Lower lobe of right lung (tissue), 2 donors: ENCODE data around the gene PSME1. TPM values are rescaled to one million over a fixed set of nuclear protein-coding genes. Genes with fewer than 3 reads are reported as not detected.

ENCODE experiments used
- ATAC-seq, 2 donors: fragments of 200-7000 bp; cut with Tn5 transposase; one replicate each; pipeline ENCODE4 v1.9.1; 2020 to 2022; ENCODE audit warnings: mild to moderate bottlenecking in 2 of 2, moderate library complexity in 2 of 2
- DNase-seq: peaks from one replicate; pipeline ENCODE4 v3.0.0-alpha.2; 2020
- H3K27ac ChIP-seq: fragments of 200-600 bp; one replicate; pipeline ENCODE4 v1.8.0; 2022
- H3K27me3 ChIP-seq: fragments of 200-600 bp; one replicate; pipeline ENCODE4 v1.8.0; 2022; ENCODE audit warnings: low read depth
- H3K36me3 ChIP-seq: fragments of 200-600 bp; one replicate; pipeline ENCODE4 v1.8.0; 2022; ENCODE audit warnings: mild to moderate bottlenecking
- H3K4me1 ChIP-seq: fragments of 200-600 bp; one replicate; pipeline ENCODE4 v1.8.0; 2022
- H3K4me3 ChIP-seq: fragments of 200-600 bp; one replicate; pipeline ENCODE4 v1.8.0; 2022; ENCODE audit warnings: mild to moderate bottlenecking
- H3K9me3 ChIP-seq: fragments of 200-600 bp; one replicate; pipeline ENCODE4 v1.8.0; 2022
- CTCF ChIP-seq: fragments of 200-600 bp; IDR thresholded peaks from one replicate; pipeline ENCODE4 v1.8.0; 2022; ENCODE audit warnings: antibody characterized with exemption, mild to moderate bottlenecking
- intact Hi-C: fragments of 100-400 bp; cut with DNase I; formaldehyde crosslinking; loops from one replicate; pipeline ENCODE4 v1.11.0; 2022
- total RNA-seq: library from RNA; stranded (reverse); fragmentation: NEBNext Ultra II Directional; extraction: Animal tissue kit (Norgen Biotek cat#: 25700); gene quantifications from one replicate; pipeline ENCODE4 v1.2.1, GENCODE V29; 2021
- donor health status: DM: no; HTN: yes; CAD: no; lungs with severe emphysema.

Gene PSME1
- total RNA-seq, 1 donor from 2014 or later = 198 TPM

- H3K27me3 ChIP-seq = no peaks in the 10 kb centered on the region
- H3K4me3 ChIP-seq = peak within 1 kb of the TSS; percentile 44
- peak within 1 kb of the TSS; percentile 60 for H3K27ac ChIP-seq
- TF ChIP-seq CTCF = no peak
- peaks cover 13% of the 10 kb centered on the region for H3K4me1 ChIP-seq
- H3K9me3 ChIP-seq = no peaks in the 10 kb centered on the region
- peaks cover 76% of the 10 kb centered on the region for H3K36me3 ChIP-seq
- intact Hi-C loops = no loop called here
- DNase-seq (peak; percentile 87), ATAC-seq (peak; percentile 91 to 92)
Measured at GRCh38 chr14:24171422-24172260, 35.6 kb downstream of the PSME1 start, which contains the start of gene REC8. TSS of gene REC8 (plus strand) at chr14:24172080. CDS start at chr14:24172553, 473 bp downstream.

- Histone ChIP-seq H3K27me3 (no peaks in the 10 kb centered on the region), H3K4me3 (peak overlapping the region; percentile 44), H3K9me3 (no peaks in the 10 kb centered on the region), H3K36me3 (peaks cover 76% of the 10 kb centered on the region), H3K4me1 (peaks cover 13% of the 10 kb centered on the region), H3K27ac (peak overlapping the region; percentile 60)
- ATAC-seq = peak in 1 of 2 donors; percentile 8
- intact Hi-C loops = no loop called here
- no peak for DNase-seq
- TF ChIP-seq CTCF = no peak
Measured at GRCh38 chr14:24172261-24172860, 36.4 kb downstream of the PSME1 start.

DNA sequence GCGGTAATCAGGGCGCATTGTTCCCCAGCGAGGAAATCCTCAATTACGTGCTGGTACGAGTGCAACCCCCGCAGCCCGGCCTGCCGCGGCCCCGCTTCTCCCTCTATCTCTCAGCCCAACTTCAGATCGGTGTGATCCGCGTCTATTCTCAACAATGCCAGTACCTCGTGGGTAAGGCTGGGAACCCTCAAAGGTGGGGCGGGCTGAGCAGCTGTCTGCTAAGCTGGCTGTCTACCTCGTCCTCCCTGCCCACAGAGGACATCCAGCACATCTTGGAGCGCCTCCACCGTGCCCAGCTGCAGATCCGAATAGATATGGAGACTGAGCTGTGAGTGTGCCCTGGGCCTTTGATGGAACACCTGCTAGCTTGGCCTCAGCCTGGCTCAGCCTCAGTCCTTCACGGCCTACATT is 36.9 kb downstream of the PSME1 start:
- no peaks in the 10 kb centered on the region for H3K27me3 ChIP-seq
- intact Hi-C loops = no loop called here
- H3K4me3 ChIP-seq = peak overlapping the region; percentile 44
- peaks cover 13% of the 10 kb centered on the region for H3K4me1 ChIP-seq
- H3K9me3 ChIP-seq = no peaks in the 10 kb centered on the region
- DNase-seq (no peak), ATAC-seq (no peak)
- H3K36me3 ChIP-seq = peaks cover 76% of the 10 kb centered on the region
- no peak for TF ChIP-seq CTCF
- no peak overlapping the region for H3K27ac ChIP-seq

GRCh38 chr14:24176599-24176998 is 40.6 kb downstream of the PSME1 start:
- ATAC-seq (no peak), DNase-seq (no peak)
- Histone ChIP-seq H3K36me3 (peaks cover 88% of the 10 kb centered on the region), H3K4me3 (no peak overlapping the region), H3K27me3 (no peaks in the 10 kb centered on the region), H3K27ac (no peak overlapping the region), H3K4me1 (peaks cover 8% of the 10 kb centered on the region), H3K9me3 (no peaks in the 10 kb centered on the region)
- intact Hi-C loops = no loop called here
- no peak for TF ChIP-seq CTCF

DNA sequence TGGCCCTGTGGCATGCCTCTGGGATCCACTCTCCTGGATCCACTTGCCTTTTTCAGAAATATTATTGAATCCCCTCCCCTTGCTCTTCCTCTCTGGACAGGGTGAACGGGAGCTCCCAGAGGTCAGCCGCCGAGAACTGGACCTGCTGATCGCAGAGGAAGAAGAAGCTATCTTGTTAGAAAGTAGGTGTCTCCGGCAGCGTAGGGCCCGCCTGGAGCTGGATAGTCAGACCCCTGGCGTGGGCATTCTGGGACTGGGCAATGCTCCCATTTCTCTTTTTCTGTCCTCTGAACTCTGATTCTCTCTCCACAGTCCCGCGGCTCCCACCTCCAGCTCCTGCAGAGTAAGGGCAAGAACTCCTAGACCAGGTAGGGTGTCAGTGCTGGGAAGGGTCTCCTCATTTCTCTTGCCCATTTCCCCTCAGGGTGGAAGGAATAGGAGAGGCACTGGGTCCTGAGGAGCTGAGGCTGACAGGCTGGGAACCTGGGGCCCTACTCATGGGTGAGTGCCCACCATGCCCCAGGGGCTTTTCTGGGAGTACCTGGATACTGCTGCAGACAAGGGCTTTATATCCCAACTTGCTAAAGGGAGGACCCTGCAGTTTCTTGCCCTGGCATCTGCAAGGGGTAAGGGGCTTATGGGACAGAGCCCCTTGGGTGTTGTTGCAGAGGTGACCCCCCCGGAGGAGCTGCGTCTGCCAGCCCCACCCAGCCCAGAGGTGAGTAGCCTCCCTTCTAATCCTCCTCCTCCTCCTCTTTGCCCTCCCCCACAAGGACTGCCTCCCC is 41.2 kb downstream of the PSME1 start:
- ATAC-seq = no peak
- Histone ChIP-seq H3K27me3 (no peaks in the 10 kb centered on the region), H3K9me3 (no peaks in the 10 kb centered on the region), H3K27ac (no peak overlapping the region), H3K36me3 (peaks cover 92% of the 10 kb centered on the region), H3K4me1 (peaks cover 2% of the 10 kb centered on the region), H3K4me3 (no peak overlapping the region)
- intact Hi-C loops = no loop called here
- DNase-seq = no peak
- no peak for TF ChIP-seq CTCF
